Loucy (cell line): ENCODE measurements around the gene NUMB.

Experiments
- H2AFZ ChIP-seq: fragments of 200-600 bp; sonication (generic); 2 replicates; pipeline ENCODE4 v1.6.0; 2016; ENCODE audit warnings: antibody characterized with exemption, mild to moderate bottlenecking, low read length, moderate library complexity
- H3F3A ChIP-seq: fragments of 200-600 bp; 2 replicates; pipeline ENCODE4 v1.6.0; 2016; ENCODE audit warnings: antibody characterized with exemption, low read depth, mild to moderate bottlenecking
- H3K27me3 ChIP-seq: fragments of 200-600 bp; sonication (generic); 2 replicates; pipeline ENCODE4 v1.6.1; 2014; ENCODE audit warnings: low read length, mild to moderate bottlenecking; ENCODE audit not compliant: insufficient read depth, poor library complexity, severe bottlenecking
- H3K36me3 ChIP-seq: fragments of 200-600 bp; sonication (generic); 2 replicates; pipeline ENCODE4 v1.6.1; 2016; ENCODE audit warnings: low read length; ENCODE audit not compliant: insufficient read depth
- H3K4me1 ChIP-seq: fragments of 200-600 bp; sonication (generic); 2 replicates; pipeline ENCODE4 v1.5.1; 2014; ENCODE audit warnings: low read length, mild to moderate bottlenecking; ENCODE audit not compliant: insufficient read depth, poor library complexity, severe bottlenecking
- H3K4me2 ChIP-seq: fragments of 200-600 bp; sonication (generic); 2 replicates; pipeline ENCODE4 v1.6.0; 2014; ENCODE audit warnings: antibody characterized with exemption, low read length, low read depth, mild to moderate bottlenecking; ENCODE audit not compliant: poor library complexity, severe bottlenecking
- H3K4me3 ChIP-seq: fragments of 200-600 bp; sonication (generic); 2 replicates; pipeline ENCODE4 v1.5.1; 2014; ENCODE audit warnings: low read length, mild to moderate bottlenecking, mixed read lengths; ENCODE audit not compliant: poor library complexity, severe bottlenecking
- H3K79me2 ChIP-seq: fragments of 200-600 bp; sonication (generic); 2 replicates; pipeline ENCODE4 v1.6.1; 2014; ENCODE audit warnings: low read length; ENCODE audit not compliant: insufficient read depth
- H3K9ac ChIP-seq: fragments of 200-600 bp; sonication (generic); 2 replicates; pipeline ENCODE4 v1.6.0; 2014; ENCODE audit warnings: mild to moderate bottlenecking, low read depth, low read length, moderate library complexity; ENCODE audit not compliant: poor library complexity, severe bottlenecking
- H3K9me2 ChIP-seq: fragments of 200-600 bp; sonication (generic); replicated peaks from 2 replicates; pipeline ENCODE4 v1.6.1; 2016; ENCODE audit warnings: low read depth, low read length, mixed read lengths
- H3K9me3 ChIP-seq: fragments of 200-600 bp; sonication (generic); 2 replicates; pipeline ENCODE4 v1.6.1; 2014; ENCODE audit warnings: mild to moderate bottlenecking, antibody characterized with exemption, low read length, low read depth; ENCODE audit not compliant: insufficient read depth
- H4K20me1 ChIP-seq: fragments of 200-600 bp; sonication (generic); 2 replicates; pipeline ENCODE4 v1.6.0; 2014; ENCODE audit warnings: antibody characterized with exemption, low read length, mild to moderate bottlenecking; ENCODE audit not compliant: insufficient read depth, poor library complexity, severe bottlenecking
- EZH2phosphoT487 ChIP-seq: fragments of 200-600 bp; IDR thresholded peaks from 2 replicates; pipeline ENCODE4 v1.6.1; 2018; ENCODE audit warnings: antibody characterized with exemption, mild to moderate bottlenecking, moderate library complexity, borderline replicate concordance
- TF ChIP-seq, protein P1 (sequence below): fragments of 200-600 bp; sonication (generic); conservative IDR thresholded peaks from 2 replicates; pipeline ENCODE4 v1.5.1; 2014; ENCODE audit warnings: mild to moderate bottlenecking, antibody characterized with exemption, low read length

The NUMB gene

DNA sequence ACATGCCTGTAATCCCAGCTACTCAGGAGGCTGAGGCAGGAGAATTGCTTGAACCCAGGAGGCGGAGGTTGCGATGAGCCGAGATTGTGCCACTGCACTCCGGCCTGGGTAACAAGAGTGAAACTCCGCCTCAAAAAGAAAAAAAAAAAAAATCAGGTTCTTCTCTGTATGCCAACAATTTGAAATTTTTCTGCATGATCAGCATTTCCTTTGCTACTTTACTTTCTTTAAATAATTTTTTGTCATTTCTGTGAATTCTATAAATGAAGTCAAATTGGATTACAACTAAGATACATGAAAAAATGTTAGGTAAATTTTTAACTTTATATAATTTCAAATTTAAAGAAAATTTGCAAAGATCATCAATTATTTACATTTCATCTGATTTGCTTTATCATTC lies 87.8 kb downstream of the NUMB start:
- Histone ChIP-seq H3K36me3 (peaks cover 3% of the 10 kb centered on the region; the same call in 1 of the 2 replicates), H3K9ac (no peak overlapping the region), H3F3A (no peaks in the 10 kb centered on the region), H3K4me1 (no peaks in the 10 kb centered on the region), H3K79me2 (peaks cover 14% of the 10 kb centered on the region; the same call in 1 of the 2 replicates), H4K20me1 (no peaks in the 10 kb centered on the region), H3K4me2 (no peak overlapping the region), H3K27me3 (no peaks in the 10 kb centered on the region), H3K4me3 (no peak overlapping the region), H3K9me3 (no peaks in the 10 kb centered on the region), H2AFZ (no peak overlapping the region), H3K9me2 (no peaks in the 10 kb centered on the region)
- TF ChIP-seq, protein P1, sequence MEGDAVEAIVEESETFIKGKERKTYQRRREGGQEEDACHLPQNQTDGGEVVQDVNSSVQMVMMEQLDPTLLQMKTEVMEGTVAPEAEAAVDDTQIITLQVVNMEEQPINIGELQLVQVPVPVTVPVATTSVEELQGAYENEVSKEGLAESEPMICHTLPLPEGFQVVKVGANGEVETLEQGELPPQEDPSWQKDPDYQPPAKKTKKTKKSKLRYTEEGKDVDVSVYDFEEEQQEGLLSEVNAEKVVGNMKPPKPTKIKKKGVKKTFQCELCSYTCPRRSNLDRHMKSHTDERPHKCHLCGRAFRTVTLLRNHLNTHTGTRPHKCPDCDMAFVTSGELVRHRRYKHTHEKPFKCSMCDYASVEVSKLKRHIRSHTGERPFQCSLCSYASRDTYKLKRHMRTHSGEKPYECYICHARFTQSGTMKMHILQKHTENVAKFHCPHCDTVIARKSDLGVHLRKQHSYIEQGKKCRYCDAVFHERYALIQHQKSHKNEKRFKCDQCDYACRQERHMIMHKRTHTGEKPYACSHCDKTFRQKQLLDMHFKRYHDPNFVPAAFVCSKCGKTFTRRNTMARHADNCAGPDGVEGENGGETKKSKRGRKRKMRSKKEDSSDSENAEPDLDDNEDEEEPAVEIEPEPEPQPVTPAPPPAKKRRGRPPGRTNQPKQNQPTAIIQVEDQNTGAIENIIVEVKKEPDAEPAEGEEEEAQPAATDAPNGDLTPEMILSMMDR: no peak
- no peak for TF ChIP-seq EZH2phosphoT487

- Histone ChIP-seq H3K4me1 (no peaks in the 10 kb centered on the region), H3K27me3 (no peaks in the 10 kb centered on the region), H2AFZ (no peak overlapping the region)
Observed at GRCh38 chr14:73369428-73369827, 88.9 kb downstream of the NUMB start.

GRCh38 chr14:73368616-73369015 lies 89.7 kb downstream of the NUMB start:
- no peaks in the 10 kb centered on the region for H4K20me1 ChIP-seq
- no peaks in the 10 kb centered on the region for H3K27me3 ChIP-seq
- no peaks in the 10 kb centered on the region for H3F3A ChIP-seq
- peaks cover 5% of the 10 kb centered on the region; the same call in 1 of the 2 replicates for H3K79me2 ChIP-seq
- H3K9ac ChIP-seq: no peak overlapping the region
- no peaks in the 10 kb centered on the region for H3K9me3 ChIP-seq
- TF ChIP-seq EZH2phosphoT487: no peak
- TF ChIP-seq, protein P1: no peak
- H3K4me2 ChIP-seq: no peak overlapping the region
- no peaks in the 10 kb centered on the region for H3K4me1 ChIP-seq
- H3K36me3 ChIP-seq: peaks cover 3% of the 10 kb centered on the region; the same call in 1 of the 2 replicates
- H3K9me2 ChIP-seq: no peaks in the 10 kb centered on the region
- no peak overlapping the region for H2AFZ ChIP-seq
- H3K4me3 ChIP-seq: no peak overlapping the region

More at GRCh38 chr14:73369428-73369827, 88.9 kb downstream of the NUMB start:
- no peaks in the 10 kb centered on the region for H3F3A ChIP-seq
- no peaks in the 10 kb centered on the region for H4K20me1 ChIP-seq
- peaks cover 3% of the 10 kb centered on the region; the same call in 1 of the 2 replicates for H3K36me3 ChIP-seq
- H3K9ac ChIP-seq: no peak overlapping the region
- no peaks in the 10 kb centered on the region for H3K9me2 ChIP-seq
- no peak overlapping the region for H3K4me3 ChIP-seq
- no peaks in the 10 kb centered on the region for H3K9me3 ChIP-seq
- H3K4me2 ChIP-seq: no peak overlapping the region
- peaks cover 9% of the 10 kb centered on the region; the same call in 1 of the 2 replicates for H3K79me2 ChIP-seq
- TF ChIP-seq, protein P1: no peak
- TF ChIP-seq EZH2phosphoT487: no peak
